Smooth muscle cell (in vitro differentiated cells): Measurements from ENCODE around the gene RHOU. TPM values are rescaled to one million over a fixed set of nuclear protein-coding genes. Genes with fewer than 3 reads are reported as not detected.

ENCODE experiments used
- DNase-seq: peaks from one replicate; lab custom pipeline; 2025; ENCODE audit not compliant: unreplicated experiment; lab: John Stamatoyannopoulos, UW
- H2AFZ ChIP-seq: fragments of 200-600 bp; sonication (generic); 2 replicates; pipeline ENCODE4 v1.6.0; 2016; ENCODE audit warnings: antibody characterized with exemption, low read depth, mild to moderate bottlenecking
- H3F3A ChIP-seq: fragments of 200-600 bp; sonication (generic); 2 replicates; pipeline ENCODE4 v1.6.0; 2017; ENCODE audit warnings: antibody characterized with exemption, low read depth
- H3K27ac ChIP-seq: fragments of 200-600 bp; sonication (generic); 2 replicates; pipeline ENCODE4 v1.5.1; 2016; ENCODE audit warnings: low read depth, mild to moderate bottlenecking
- H3K27me3 ChIP-seq: fragments of 200-600 bp; sonication (generic); 2 replicates; pipeline ENCODE4 v1.6.1; 2016; ENCODE audit warnings: low read depth, mild to moderate bottlenecking
- H3K36me3 ChIP-seq: fragments of 200-600 bp; sonication (generic); 2 replicates; pipeline ENCODE4 v1.5.1; 2016; ENCODE audit warnings: low read depth
- H3K4me1 ChIP-seq: fragments of 200-600 bp; sonication (generic); 2 replicates; pipeline ENCODE4 v1.5.1; 2016; ENCODE audit warnings: low read depth
- H3K4me2 ChIP-seq: fragments of 200-600 bp; sonication (generic); 2 replicates; pipeline ENCODE4 v1.6.0; 2016; ENCODE audit warnings: mild to moderate bottlenecking
- H3K4me3 ChIP-seq: fragments of 200-600 bp; sonication (generic); 2 replicates; pipeline ENCODE4 v1.5.1; 2016; ENCODE audit warnings: mild to moderate bottlenecking
- H3K79me2 ChIP-seq: fragments of 200-600 bp; sonication (generic); 2 replicates; pipeline ENCODE4 v1.6.0; 2016; ENCODE audit warnings: low read depth, mild to moderate bottlenecking
- H3K9ac ChIP-seq: fragments of 200-600 bp; sonication (generic); 2 replicates; pipeline ENCODE4 v1.6.0; 2016; ENCODE audit warnings: low read depth
- H3K9me3 ChIP-seq: fragments of 200-600 bp; sonication (generic); replicated peaks from 2 replicates; pipeline ENCODE4 v1.5.1; 2016; ENCODE audit warnings: low read depth
- H4K20me1 ChIP-seq: fragments of 200-600 bp; sonication (generic); 2 replicates; pipeline ENCODE4 v1.6.0; 2016; ENCODE audit warnings: low read depth
- CTCF ChIP-seq: fragments of 200-600 bp; sonication (generic); IDR thresholded peaks from 2 replicates; pipeline ENCODE4 v1.5.1; 2017; ENCODE audit warnings: borderline replicate concordance, mild to moderate bottlenecking, antibody characterized with exemption; ENCODE audit not compliant: insufficient read depth, poor library complexity, severe bottlenecking
- WGBS: methylation state at CpG from one replicate; pipeline ENCODE4 v1.1.7; 2016; ENCODE audit warnings: low lambda C conversion rate; 5-methylcytosine and 5-hydroxymethylcytosine counted together
- polyA plus RNA-seq: library from polyadenylated mRNA; unstranded; fragments of >200 nt; fragmentation: Nextera tagmentation; extraction: Ambion mirVana; gene quantifications from 2 replicates; pipeline ENCODE4 v1.2.1, GENCODE V29; 2016
- total RNA-seq: library from RNA; depleted of rRNA; stranded (reverse); fragments of >200 nt; gene quantifications from 2 replicates; pipeline ENCODE4 v1.2.3, GENCODE V29; 2014

Gene RHOU
- total and polyA plus RNA-seq, 2 experiments from 2014 or later: 25.8 to 50.6 TPM

DNA sequence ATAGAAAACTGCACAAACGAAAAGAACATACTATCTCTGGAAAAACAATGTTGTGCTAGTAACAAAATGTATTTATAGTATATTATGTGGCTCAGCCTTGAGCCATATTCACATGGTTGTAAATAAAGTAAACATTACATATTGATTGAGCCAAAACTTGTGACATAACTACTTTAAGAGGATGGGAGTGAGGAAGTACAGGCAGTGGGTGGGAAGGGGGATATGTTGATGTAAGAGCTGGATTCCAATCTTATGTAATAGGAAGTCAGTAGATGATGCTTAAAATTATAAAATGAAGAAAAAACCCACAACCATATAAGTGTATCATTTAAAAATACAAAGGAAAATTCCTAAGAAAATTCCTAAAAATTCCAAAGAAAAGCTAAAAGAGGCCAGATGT lies 42.7 kb downstream of the RHOU start:
- H3K9me3 ChIP-seq: no peaks in the 10 kb centered on the region
- no peak for DNase-seq

DNA sequence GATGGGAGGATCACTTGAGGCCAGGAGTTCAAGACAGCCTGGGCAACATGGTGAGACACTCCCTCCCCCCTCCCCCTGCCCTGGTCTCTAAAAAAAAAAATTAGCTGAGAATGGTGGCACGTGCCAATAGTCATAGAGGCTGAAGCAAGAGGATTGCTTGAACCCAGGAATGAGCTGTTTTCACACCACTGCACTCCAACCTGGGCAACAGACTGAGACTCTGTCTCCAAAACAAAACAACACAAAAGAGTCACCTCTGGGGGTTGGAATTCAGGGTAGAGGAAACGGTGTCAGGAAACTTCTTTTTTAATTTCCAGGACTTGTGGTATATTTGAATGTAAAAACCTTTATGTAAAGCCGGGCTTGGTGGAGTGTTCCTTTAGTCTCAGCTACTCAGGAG lies 43.2 kb downstream of the RHOU start:
- no peak for DNase-seq
- H4K20me1 ChIP-seq: no peaks in the 10 kb centered on the region
- no peak overlapping the region for H3K27ac ChIP-seq
- H3K4me2 ChIP-seq: no peak overlapping the region
- no peak overlapping the region for H2AFZ ChIP-seq
- H3K79me2 ChIP-seq: no peaks in the 10 kb centered on the region
- no peak overlapping the region for H3K9ac ChIP-seq
- H3K36me3 ChIP-seq: no peaks in the 10 kb centered on the region
- no peaks in the 10 kb centered on the region for H3K9me3 ChIP-seq
- H3K4me1 ChIP-seq: peaks cover 11% of the 10 kb centered on the region
- H3K4me3 ChIP-seq: no peak overlapping the region
- TF ChIP-seq CTCF: no peak
- peaks cover 20% of the 10 kb centered on the region for H3F3A ChIP-seq
- 88% methylated on average over 3 of the region's 3 CpGs for WGBS
- no peaks in the 10 kb centered on the region for H3K27me3 ChIP-seq

More for the DNA sequence above, 42.7 kb downstream of the RHOU start:
- Histone ChIP-seq H3K4me3 (no peak overlapping the region), H2AFZ (no peak overlapping the region), H4K20me1 (no peaks in the 10 kb centered on the region), H3K27ac (no peak overlapping the region), H3K4me1 (peaks cover 11% of the 10 kb centered on the region), H3K36me3 (no peaks in the 10 kb centered on the region), H3K9ac (no peak overlapping the region), H3K27me3 (no peaks in the 10 kb centered on the region), H3F3A (peaks cover 20% of the 10 kb centered on the region), H3K4me2 (no peak overlapping the region), H3K79me2 (no peaks in the 10 kb centered on the region)
- no peak for TF ChIP-seq CTCF
- 96% methylated on average over 1 of the region's 1 CpG for WGBS

DNA sequence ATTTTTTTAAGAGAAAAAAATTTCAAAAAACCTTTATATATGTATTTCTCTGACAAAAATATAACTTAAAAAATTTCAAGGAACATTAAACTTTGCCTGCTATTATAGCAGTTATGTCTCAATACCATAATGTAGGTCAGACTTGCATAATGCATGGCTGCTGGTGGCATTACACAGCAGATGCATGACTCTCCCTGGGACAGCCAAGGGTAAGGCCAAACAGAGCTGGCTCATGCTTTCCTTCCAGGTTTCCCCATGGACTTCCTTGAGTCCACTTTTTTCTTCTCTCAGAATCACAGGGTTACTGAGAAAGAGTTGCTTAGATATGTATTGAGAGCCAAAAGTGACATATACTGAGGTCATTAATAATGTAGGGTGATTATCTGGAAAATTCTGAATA lies 43.7 kb downstream of the RHOU start:
- no peak overlapping the region for H3K4me3 ChIP-seq
- no peak overlapping the region for H3K9ac ChIP-seq
- DNase-seq: no peak
- H4K20me1 ChIP-seq: no peaks in the 10 kb centered on the region
- peak overlapping the region; percentile 25 for H3K4me2 ChIP-seq
- no peaks in the 10 kb centered on the region for H3K36me3 ChIP-seq
- H3K9me3 ChIP-seq: no peaks in the 10 kb centered on the region
- H3K79me2 ChIP-seq: no peaks in the 10 kb centered on the region
- peaks cover 20% of the 10 kb centered on the region for H3F3A ChIP-seq
- no peak overlapping the region for H3K27ac ChIP-seq
- H2AFZ ChIP-seq: no peak overlapping the region
- TF ChIP-seq CTCF: no peak
- peaks cover 11% of the 10 kb centered on the region for H3K4me1 ChIP-seq
- H3K27me3 ChIP-seq: no peaks in the 10 kb centered on the region

GRCh38 chr1:228781161-228781808 lies 46.0 kb downstream of the RHOU start:
- Histone ChIP-seq H3K4me3 (peak overlapping the region; percentile 7), H4K20me1 (no peaks in the 10 kb centered on the region), H3K9ac (no peak overlapping the region), H3K9me3 (no peaks in the 10 kb centered on the region), H3K4me1 (peaks cover 11% of the 10 kb centered on the region), H3K4me2 (peak overlapping the region; percentile 74), H2AFZ (no peak overlapping the region), H3K27ac (peak overlapping the region; percentile 63), H3K27me3 (no peaks in the 10 kb centered on the region), H3F3A (peaks cover 20% of the 10 kb centered on the region), H3K36me3 (no peaks in the 10 kb centered on the region), H3K79me2 (no peaks in the 10 kb centered on the region)
- no peak for TF ChIP-seq CTCF
- 6% methylated on average over 8 of the region's 8 CpGs for WGBS
- DNase-seq: no peak
